OCI-LY1 (cell line): ENCODE measurements around the gene NPAS2.

ENCODE experiments used
- CTCF ChIP-seq: fragments of 200-600 bp; sonication (generic), shearing (Covaris generic); IDR thresholded peaks from 2 replicates; pipeline ENCODE4 v1.5.1; 2017; ENCODE audit warnings: mild to moderate bottlenecking, antibody characterized with exemption, low read length, moderate library complexity, mixed read lengths
- EZH2 ChIP-seq: fragments of 200-600 bp; sonication (generic), shearing (Covaris generic); IDR thresholded peaks from 2 replicates; pipeline ENCODE4 v1.8.0; 2017; ENCODE audit warnings: borderline replicate concordance, mixed run types, mild to moderate bottlenecking, antibody characterized with exemption, low read length, moderate library complexity, mixed read lengths

- TF ChIP-seq CTCF (no peak), EZH2 (no peak)
These were observed 129.2 kb downstream of the NPAS2 start for GRCh38 chr2:100948942-100949811.
